GM18505 (cell line): ENCODE results near the gene PPIL1.

Source experiments
- ATAC-seq: cut with Tn5 transposase; IDR thresholded peaks from one replicate; pipeline ENCODE4 v1.9.1; 2021; ENCODE audit not compliant: unreplicated experiment
- POLR2A ChIP-seq: IDR thresholded peaks from 4 replicates; pipeline ENCODE4 v1.6.1; 2011; ENCODE audit warnings: borderline replicate concordance; ENCODE audit not compliant: insufficient read depth, insufficient read length; ENCODE audit errors: extremely low read depth

The PPIL1 gene

GRCh38 chr6:36874443-36875249, at the start of gene PPIL1:
PPIL1 (minus strand) TSS chr6:36874803; CDS start chr6:36874772, 31 bp downstream.
- peak; percentile 80 for ATAC-seq
- TF ChIP-seq POLR2A, result no peak

DNA sequence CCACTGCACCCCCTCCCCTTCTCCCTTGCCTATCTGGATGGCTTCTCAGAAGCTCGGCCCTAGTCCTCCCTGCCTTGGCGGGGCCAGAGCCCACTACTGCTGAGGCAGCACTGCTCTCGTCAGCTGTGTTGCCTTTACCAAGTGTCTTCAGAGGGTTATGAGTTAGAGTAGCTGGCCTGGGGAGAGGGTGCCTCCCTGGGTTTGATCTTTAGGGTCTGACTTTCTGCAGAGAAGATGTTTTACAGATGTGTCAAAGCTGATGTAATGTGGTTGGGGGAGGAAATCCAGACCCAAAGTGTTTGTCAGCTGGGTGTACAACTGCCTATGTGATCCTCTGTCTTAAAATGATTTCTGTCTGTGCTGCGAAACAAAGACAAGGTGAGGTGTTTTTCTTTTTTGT, 49.5 kb upstream of the PPIL1 start:
- no peak for TF ChIP-seq POLR2A
- ATAC-seq, result no peak

DNA sequence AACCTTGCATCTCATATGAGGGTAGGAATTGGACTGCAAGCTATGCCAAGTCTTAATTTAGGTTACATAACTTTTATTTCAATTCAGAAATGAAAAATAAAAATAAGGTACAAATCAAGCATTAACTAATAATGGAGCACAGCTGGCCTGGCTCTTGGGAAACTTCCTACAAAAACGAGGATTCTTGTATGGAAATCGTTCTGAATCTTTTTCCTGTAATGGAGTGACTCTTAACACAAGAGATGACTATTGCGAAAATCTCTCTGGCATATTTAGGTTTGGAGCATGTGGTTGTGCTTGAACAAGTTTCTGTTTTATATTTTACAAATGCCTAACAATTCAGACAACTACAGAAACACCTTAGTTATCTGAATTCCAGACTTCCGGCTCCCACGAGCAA, 45.9 kb upstream of the PPIL1 start:
- no peak for TF ChIP-seq POLR2A
- no peak for ATAC-seq

- ATAC-seq, result no peak
These were observed 45.4 kb upstream of the PPIL1 start for GRCh38 chr6:36920049-36920448.

DNA sequence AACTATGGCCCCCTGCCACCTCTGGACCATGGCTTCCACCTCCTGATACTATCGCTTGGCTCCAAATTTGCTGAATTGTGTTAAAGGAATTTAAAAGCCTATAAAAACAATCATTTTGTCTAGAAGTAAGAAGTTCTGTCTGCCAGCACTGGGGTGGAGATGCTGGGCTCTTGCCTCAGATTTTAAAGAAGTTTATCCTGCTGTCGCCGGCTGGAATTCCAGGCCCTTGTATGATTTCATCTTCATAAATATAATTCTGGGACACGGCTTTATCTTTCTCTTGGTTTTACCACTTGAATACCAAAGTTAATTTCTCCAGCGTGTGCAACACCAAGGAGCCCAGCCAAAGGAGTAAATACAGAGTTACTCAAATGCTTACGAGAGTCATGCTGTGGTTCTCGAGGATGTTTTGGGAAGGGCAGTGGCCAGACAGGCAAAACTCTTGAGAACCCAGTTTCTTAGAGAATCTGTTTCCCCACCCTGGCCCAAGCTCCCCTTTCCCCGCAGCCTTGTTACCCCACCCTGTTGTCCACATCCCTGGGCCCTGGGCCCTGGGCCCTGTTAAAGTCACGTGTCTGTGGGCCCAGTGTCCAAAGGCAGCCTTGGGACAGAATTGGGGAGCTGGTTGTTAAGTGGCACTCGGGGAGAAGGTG, 43.1 kb upstream of the PPIL1 start:
- no peak for TF ChIP-seq POLR2A
- ATAC-seq, result no peak

More at GRCh38 chr6:36920049-36920448, 45.4 kb upstream of the PPIL1 start:
- no peak for TF ChIP-seq POLR2A

DNA sequence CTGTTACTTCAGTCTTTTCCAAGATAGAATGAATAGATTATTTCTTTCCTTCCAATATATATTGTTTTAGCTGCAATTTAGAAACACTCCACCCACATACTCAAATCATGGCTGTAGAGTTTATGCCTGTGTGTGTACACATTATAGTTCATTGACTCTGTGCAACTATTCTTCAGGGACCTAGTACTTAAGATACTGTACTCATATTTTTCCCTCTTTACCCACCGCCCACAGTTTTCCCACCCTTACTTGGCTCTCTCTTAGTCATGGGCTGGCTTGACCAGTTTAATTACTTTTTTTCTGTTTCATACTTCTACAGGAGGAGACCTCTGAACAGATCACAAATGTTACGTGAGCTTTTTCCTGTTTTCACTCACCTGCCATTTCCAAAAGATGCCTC, 41.5 kb upstream of the PPIL1 start:
- TF ChIP-seq POLR2A, result no peak
- no peak for ATAC-seq

DNA sequence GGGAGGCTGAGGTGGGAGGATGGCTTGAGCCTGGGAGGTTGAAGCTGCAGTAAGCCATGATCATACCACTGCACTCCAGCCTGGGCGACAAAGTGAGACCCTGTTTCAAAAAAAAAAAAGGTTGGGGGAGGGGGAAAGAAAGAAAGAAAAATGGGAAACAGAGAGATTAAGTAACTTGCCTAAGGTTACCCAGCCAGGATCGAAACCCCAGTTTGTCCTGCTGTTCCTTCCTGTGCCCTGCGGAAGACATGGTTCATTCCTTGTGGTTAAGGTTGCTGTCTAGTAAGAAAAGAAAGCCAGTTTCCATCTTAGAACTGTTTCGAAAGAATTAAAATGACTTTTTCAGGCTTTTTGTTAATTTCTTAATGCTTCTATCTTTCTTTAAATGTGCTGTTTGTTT, 41.0 kb upstream of the PPIL1 start:
- no peak for ATAC-seq

DNA sequence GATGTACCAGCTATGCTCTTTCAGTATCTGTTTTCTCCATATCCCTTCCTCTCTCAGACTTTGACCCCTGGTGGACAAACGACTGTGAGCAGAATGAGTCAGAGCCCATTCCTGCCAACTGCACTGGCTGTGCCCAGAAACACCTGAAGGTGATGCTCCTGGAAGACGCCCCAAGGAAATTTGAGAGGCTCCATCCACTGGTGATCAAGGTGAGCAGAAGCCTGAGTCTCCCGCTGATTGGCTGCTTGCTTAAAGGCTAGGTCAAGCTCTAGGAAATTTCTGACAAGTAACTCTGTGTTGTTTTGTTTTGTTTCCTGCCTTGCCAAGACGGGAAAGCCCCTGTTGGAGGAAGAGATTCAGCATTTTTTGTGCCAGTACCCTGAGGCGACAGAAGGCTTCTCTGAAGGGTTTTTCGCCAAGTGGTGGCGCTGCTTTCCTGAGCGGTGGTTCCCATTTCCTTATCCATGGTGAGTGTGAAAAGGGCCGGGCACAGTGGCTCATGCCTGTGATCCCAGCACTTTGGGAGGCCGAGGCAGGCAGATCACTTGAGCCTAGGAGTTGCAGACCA, 39.7 kb upstream of the PPIL1 start:
- no peak for ATAC-seq
- no peak for TF ChIP-seq POLR2A

More for the DNA sequence above, 41.0 kb upstream of the PPIL1 start:
- no peak for TF ChIP-seq POLR2A

- no peak for TF ChIP-seq POLR2A
- no peak for ATAC-seq
These were observed 38.5 kb upstream of the PPIL1 start for GRCh38 chr6:36913082-36913481.

DNA sequence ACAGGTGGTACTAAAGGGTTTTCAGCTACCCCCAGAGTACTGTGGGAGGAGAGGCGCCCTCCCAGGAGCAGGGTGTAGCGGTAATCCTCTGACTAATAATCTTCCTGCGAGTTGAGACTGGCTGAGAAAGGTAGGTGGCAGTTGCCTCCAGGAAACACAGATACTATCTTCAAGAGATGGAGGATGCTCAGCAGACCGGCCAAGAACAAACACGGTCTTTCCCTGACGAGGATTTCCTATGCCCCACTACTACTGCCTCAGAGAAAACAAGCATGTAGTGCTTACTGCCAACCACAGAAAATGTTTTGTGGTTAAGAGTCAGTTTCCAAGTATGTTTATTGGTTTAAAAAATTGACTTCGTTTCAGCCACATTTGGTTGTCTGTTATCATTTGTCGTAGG, 38.0 kb upstream of the PPIL1 start:
- no peak for TF ChIP-seq POLR2A
- ATAC-seq, result peak; percentile 64

DNA sequence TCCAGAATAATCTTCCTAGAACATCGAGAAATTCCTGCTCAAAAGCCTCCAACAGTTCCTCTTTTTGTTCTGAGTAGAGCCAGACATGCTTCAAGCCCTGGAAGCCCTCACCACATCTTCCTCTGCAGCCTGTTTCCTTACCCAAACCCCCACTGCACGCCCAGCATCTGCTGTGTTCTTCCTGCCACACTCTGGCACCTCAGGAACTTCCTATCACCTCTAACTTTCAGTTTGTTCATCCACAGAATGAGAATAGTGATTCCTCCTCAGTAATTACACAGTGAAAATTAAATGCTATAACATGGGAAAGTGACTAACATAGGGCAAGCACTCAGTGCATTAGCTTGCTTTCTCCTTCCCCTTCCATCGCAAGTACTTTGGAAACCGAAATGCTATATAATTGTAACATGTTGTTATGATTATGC, 37.4 kb upstream of the PPIL1 start:
- peak; percentile 33 for ATAC-seq
- no peak for TF ChIP-seq POLR2A

DNA sequence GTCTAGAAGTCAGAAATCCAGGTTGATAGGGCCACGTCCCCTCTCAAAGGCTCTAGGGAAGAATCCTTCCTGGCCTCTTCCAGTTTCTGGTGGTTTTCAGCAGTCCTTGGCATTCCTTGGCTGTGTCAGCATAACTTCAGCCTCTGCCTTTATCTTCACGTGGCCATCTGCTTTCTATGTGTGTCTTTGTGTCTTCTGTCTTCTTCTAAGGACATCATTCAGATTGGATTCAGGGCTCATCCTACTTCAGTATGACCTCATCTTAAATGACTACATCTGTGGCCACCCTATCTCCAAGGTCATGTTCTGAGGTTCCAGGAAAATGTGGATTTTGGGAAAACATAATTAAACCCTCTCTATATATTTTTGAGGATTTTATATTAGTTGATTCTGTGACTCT, 34.1 kb upstream of the PPIL1 start:
- ATAC-seq, result no peak
- TF ChIP-seq POLR2A, result no peak

DNA sequence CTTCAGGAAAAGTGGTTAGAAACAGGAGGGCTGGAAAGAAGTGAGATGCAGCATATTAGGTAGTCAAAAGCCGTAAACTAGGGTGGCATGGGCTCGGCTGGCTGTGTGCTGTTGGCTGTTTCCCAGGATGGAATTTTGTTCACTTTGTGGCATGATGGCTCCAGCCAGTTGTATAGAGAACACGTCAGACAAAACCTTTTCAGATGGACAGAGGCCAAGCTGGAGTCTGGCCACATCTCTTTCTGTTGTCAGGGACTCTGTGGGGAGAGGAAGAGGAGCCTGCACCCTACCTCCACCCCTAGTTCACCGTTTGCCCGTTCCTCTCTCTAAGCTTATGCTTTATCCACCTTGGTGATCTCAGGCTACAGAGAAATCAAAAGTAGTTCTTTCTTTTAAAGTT, 33.2 kb upstream of the PPIL1 start:
- no peak for ATAC-seq
- TF ChIP-seq POLR2A, result no peak
